GM12873 (cell line): ENCODE measurements around the gene FXYD6.
A peak's percentile ranks its signal among the peaks of the same experiment; 100 is the strongest.

Experiments
- CTCF ChIP-seq: IDR thresholded peaks from 2 replicates; pipeline ENCODE4 v1.5.1; 2012; ENCODE audit warnings: low read depth, mild to moderate bottlenecking, moderate library complexity, low read length, control low read depth; ENCODE audit not compliant: insufficient read depth; ENCODE audit errors: missing control alignments

The FXYD6 gene

DNA sequence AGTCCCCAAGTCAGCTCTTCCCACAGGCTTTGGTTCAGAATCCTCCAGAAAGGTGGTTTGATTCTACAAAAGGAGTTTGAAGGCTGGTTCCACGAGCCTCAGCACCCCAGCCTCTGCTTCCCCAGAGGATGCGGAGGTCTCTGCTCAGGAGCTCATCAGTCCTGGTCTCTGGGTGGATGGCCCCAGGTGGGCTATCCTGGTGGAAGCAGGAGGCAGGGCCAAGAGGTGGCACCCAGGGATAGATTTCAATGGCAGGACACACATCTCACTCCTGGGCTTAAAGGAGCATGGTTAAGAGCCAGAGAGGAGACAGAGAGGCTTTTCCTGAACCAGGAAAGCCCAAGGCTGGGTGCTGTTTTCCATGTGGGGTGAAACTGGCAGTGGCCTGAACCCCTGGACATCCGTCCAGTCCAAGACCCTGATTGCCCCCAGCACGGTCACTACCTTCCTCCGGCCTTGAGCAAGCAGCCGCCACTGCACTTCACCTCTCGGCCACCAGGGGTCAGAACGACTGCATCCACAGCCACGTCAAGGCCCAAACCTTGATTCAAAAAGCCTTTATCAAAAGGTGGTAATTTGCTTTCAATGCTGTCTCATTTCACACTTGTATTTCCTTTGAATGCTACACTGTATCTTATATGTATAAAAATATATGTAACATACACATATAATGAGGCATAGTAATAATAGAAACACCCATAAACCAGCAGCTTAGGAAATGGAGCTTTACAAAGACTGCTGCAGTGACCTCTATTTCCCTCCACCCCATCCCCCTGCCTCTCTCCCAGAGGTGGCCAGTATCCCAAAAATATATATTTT, 32.6 kb downstream of the FXYD6 start:
- peak; percentile 97 for TF ChIP-seq CTCF

- TF ChIP-seq CTCF, result no peak
Observed at GRCh38 chr11:117842131-117842941, 34.1 kb downstream of the FXYD6 start.

DNA sequence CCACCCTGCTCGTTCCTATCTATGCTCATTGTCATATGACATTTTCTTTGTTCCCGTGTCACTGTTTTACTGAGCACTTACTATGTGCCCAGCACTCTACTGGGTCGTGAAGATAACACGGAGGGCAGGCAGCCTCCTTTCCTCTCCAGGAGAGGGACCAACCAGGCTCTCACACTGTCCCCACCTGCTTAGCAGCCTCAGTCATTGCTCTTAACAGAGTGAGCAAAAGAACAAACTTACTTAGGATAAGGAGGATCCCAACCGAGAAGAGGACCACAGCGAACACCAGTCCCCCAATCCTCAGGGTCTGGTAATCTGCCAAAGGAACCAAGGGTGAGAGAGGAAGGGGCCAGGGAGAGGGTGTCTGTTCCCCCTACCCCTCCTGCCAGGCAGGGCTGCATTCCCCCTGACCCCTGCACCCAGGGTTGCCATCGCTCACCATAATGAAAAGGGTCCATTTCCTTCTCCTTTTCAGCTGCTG, 34.9 kb downstream of the FXYD6 start:
- TF ChIP-seq CTCF, result no peak

GRCh38 chr11:117840881-117841550, 35.4 kb downstream of the FXYD6 start:
- TF ChIP-seq CTCF, result no peak

GRCh38 chr11:117839936-117840813, 36.3 kb downstream of the FXYD6 start:
- TF ChIP-seq CTCF, result no peak

DNA sequence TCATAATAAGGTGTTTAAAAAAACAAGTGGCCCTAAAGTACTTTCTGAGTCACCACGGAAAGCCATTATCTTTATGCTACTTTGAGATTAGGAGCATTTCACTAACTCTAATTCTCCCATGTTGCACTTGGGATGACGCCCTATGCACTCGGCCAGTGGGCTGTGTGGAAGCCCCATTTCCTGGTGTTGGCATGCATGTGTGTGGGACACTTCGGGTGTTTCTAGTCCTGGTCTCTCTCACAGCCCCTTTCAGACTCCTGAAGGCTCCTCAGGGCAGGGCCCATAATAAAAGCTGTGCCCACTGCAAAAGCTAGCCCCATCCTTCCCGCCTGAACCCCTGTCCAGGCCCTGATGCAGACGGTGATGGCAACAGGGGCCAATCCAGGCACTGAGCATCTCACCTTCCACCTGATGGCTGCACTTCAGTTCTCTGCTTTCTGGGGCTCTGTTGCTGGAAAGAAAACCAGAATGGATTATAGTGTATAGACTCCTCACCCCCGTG, 37.0 kb downstream of the FXYD6 start:
- TF ChIP-seq CTCF, result no peak
